Panc1 (cell line): ENCODE data around the gene LRRFIP2. TPM values are rescaled to one million over a fixed set of nuclear protein-coding genes. Genes with fewer than 3 reads are reported as not detected.

Source experiments
- ATAC-seq: fragments of 200-7000 bp; cut with Tn5 transposase; 2 replicates; pipeline ENCODE4 v1.9.1; 2020; ENCODE audit warnings: mild to moderate bottlenecking, moderate library complexity
- BruUV-seq: library from RNA; stranded (reverse); fragments of 400-500 nt; replicated peaks from 2 replicates; lab custom pipeline; 2021; lab: Mats Ljungman, UMichigan
- CTCF ChIA-PET: fragments of 300-600 bp; sonication (Branson Sonifier 250); formaldehyde crosslinking; loops from one replicate; lab custom pipeline; 2022; ENCODE audit warnings: antibody characterized with exemption; lab: Charles Lee
- POLR2A ChIA-PET: fragments of 300-600 bp; sonication (Branson Sonifier 250); formaldehyde crosslinking; loops from one replicate; lab custom pipeline; 2022; ENCODE audit warnings: antibody characterized with exemption; lab: Charles Lee
- DNase-seq: peaks from one replicate; pipeline ENCODE4 v3.0.0-alpha.2; 2010; ENCODE audit warnings: low read depth, low spot score
- H3K27ac ChIP-seq: 2 replicates; pipeline ENCODE4 v1.5.1; 2011; ENCODE audit warnings: mild to moderate bottlenecking, low read length, inconsistent platforms
- H3K27me3 ChIP-seq: fragments of 200-500 bp; sonication (Bioruptor generic); 2 replicates; pipeline ENCODE4 v1.6.0; 2014; ENCODE audit warnings: low read length, inconsistent platforms; ENCODE audit not compliant: control insufficient read depth, insufficient read depth
- H3K36me3 ChIP-seq: fragments of 200-500 bp; sonication (Bioruptor generic); 2 replicates; pipeline ENCODE4 v1.5.1; 2014; ENCODE audit warnings: inconsistent platforms, mild to moderate bottlenecking, low read length, moderate library complexity; ENCODE audit not compliant: control insufficient read depth, insufficient read depth
- H3K4me1 ChIP-seq: 2 replicates; pipeline ENCODE4 v1.5.1; 2011; ENCODE audit warnings: inconsistent platforms, mild to moderate bottlenecking, low read length, moderate library complexity; ENCODE audit not compliant: control insufficient read depth, insufficient read depth
- H3K4me3 ChIP-seq, 2 experiments: 2 replicates each; pipeline ENCODE4 v1.5.1; 2011 to 2012; ENCODE audit warnings: low read depth in 2 of 2, low read length in 2 of 2, mild to moderate bottlenecking in 2 of 2, inconsistent platforms in 1 of 2, moderate library complexity in 1 of 2
- H3K9me3 ChIP-seq: fragments of 200-500 bp; sonication (Bioruptor generic); 2 replicates; pipeline ENCODE4 v1.5.1; 2014; ENCODE audit warnings: low read depth, mild to moderate bottlenecking, inconsistent platforms, low read length, moderate library complexity; ENCODE audit not compliant: control insufficient read depth, insufficient read depth
- CTCF ChIP-seq: fragments of 450-650 bp; IDR thresholded peaks from 2 replicates; pipeline ENCODE4 v1.5.1; 2017; ENCODE audit warnings: mild to moderate bottlenecking
- POLR2AphosphoS5 ChIP-seq: IDR thresholded peaks from 2 replicates; pipeline ENCODE4 v1.6.1; 2012; ENCODE audit warnings: mild to moderate bottlenecking, low read depth, low read length, moderate library complexity
- REST ChIP-seq, 2 experiments: IDR thresholded peaks; 2 replicates each; pipeline ENCODE4 v1.6.1; 2011 to 2012; ENCODE audit warnings: low read depth in 2 of 2, control low read depth in 1 of 2, low read length in 1 of 2, mild to moderate bottlenecking in 1 of 2, moderate library complexity in 1 of 2; ENCODE audit not compliant: insufficient read depth in 1 of 2
- SIN3A ChIP-seq: IDR thresholded peaks from 2 replicates; pipeline ENCODE4 v1.6.1; 2012; ENCODE audit warnings: low read depth, mild to moderate bottlenecking, low read length, moderate library complexity, borderline replicate concordance; ENCODE audit not compliant: insufficient read depth
- TCF7L2 ChIP-seq: IDR thresholded peaks from 2 replicates; pipeline ENCODE4 v1.6.1; 2011; ENCODE audit warnings: mild to moderate bottlenecking, low read depth, low read length, inconsistent platforms
- in situ Hi-C: cut with HindIII; loops from 2 replicates; pipeline ENCODE4 v1.10.0; 2016; ENCODE audit warnings: low sequenced_read_pairs, low pct_unique_long_range_greater_than_20kb
- intact Hi-C: fragments of 100-400 bp; cut with micrococcal nuclease; formaldehyde crosslinking; loops from one replicate; pipeline ENCODE4 v1.10.0; 2022; ENCODE audit not compliant: unreplicated experiment
- total RNA-seq: library from RNA; stranded (reverse); gene quantifications from one replicate; pipeline ENCODE4 v1.2.1, GENCODE V29; 2021; ENCODE audit not compliant: unreplicated experiment

The LRRFIP2 gene
- total RNA-seq, 1 experiment from 2014 or later, result 32.3 TPM

GRCh38 chr3:37030588-37030987 is 143.8 kb downstream of the LRRFIP2 start:
- Histone ChIP-seq H3K4me3 (no peak overlapping the region), H3K36me3 (peaks cover 18% of the 10 kb centered on the region), H3K27ac (no peak overlapping the region), H3K4me1 (no peaks in the 10 kb centered on the region), H3K27me3 (no peaks in the 10 kb centered on the region), H3K9me3 (no peaks in the 10 kb centered on the region)
- intact Hi-C loops, result no loop called here
- CTCF ChIA-PET, result no interaction called here
- ATAC-seq, result no peak
- BruUV-seq, result no TSS peak
- no peak for TF ChIP-seq TCF7L2
- TF ChIP-seq SIN3A, result no peak
- no peak for TF ChIP-seq POLR2AphosphoS5
- TF ChIP-seq REST (IDR thresholded peaks at IDR 0.05; ENCODE audit: insufficient read depth in 1 of 2, low read depth in 2 of 2, low read length in 1 of 2), result no peak
- no peak for TF ChIP-seq CTCF
- no peak for DNase-seq
- POLR2A ChIA-PET, result interaction anchor here (0.7 kb wide), 1 partner anchor 537 kb away, joined by 10 read pairs; no protein-coding TSS in a partner anchor
- in situ Hi-C loops, result no loop called here

- DNase-seq (no peak), ATAC-seq (no peak)
- ChIA-PET POLR2A (interaction anchor here (0.7 kb wide), 1 partner anchor 536 kb away, joined by 10 read pairs; no protein-coding TSS in a partner anchor), CTCF (interaction anchor here (0.6 kb wide), 1 partner anchor 147 kb away, joined by 9 read pairs; no protein-coding TSS in a partner anchor)
- in situ Hi-C loops, result no loop called here
- intact Hi-C loops, result no loop called here
- Histone ChIP-seq H3K27me3 (no peaks in the 10 kb centered on the region), H3K27ac (no peak overlapping the region), H3K36me3 (peaks cover 18% of the 10 kb centered on the region), H3K9me3 (no peaks in the 10 kb centered on the region), H3K4me1 (no peaks in the 10 kb centered on the region), H3K4me3 (no peak overlapping the region)
- no peak for TF ChIP-seq POLR2AphosphoS5
- no peak for TF ChIP-seq TCF7L2
- no peak for TF ChIP-seq SIN3A
- TF ChIP-seq REST (IDR thresholded peaks at IDR 0.05; ENCODE audit: insufficient read depth in 1 of 2, low read depth in 2 of 2, low read length in 1 of 2), result no peak
- no peak for TF ChIP-seq CTCF
- BruUV-seq, result no TSS peak
Measured at GRCh38 chr3:37029516-37030163, 144.7 kb downstream of the LRRFIP2 start.
